GM12865 (cell line): ENCODE data around the gene MAPK1.

ENCODE experiments used
- DNase-seq: peaks from one replicate; pipeline ENCODE4 v3.0.0; 2010; ENCODE audit warnings: low read depth
- H3K4me3 ChIP-seq: 2 replicates; pipeline ENCODE4 v1.5.1; 2011; ENCODE audit warnings: mild to moderate bottlenecking, low read depth, low read length, control low read depth
- TF ChIP-seq, protein P1 (sequence below): IDR thresholded peaks from 2 replicates; pipeline ENCODE4 v1.5.1; 2011; ENCODE audit warnings: low read length, control low read depth, low read depth, inconsistent platforms; ENCODE audit not compliant: insufficient read depth; ENCODE audit errors: missing control alignments

MAPK1 gene

DNA sequence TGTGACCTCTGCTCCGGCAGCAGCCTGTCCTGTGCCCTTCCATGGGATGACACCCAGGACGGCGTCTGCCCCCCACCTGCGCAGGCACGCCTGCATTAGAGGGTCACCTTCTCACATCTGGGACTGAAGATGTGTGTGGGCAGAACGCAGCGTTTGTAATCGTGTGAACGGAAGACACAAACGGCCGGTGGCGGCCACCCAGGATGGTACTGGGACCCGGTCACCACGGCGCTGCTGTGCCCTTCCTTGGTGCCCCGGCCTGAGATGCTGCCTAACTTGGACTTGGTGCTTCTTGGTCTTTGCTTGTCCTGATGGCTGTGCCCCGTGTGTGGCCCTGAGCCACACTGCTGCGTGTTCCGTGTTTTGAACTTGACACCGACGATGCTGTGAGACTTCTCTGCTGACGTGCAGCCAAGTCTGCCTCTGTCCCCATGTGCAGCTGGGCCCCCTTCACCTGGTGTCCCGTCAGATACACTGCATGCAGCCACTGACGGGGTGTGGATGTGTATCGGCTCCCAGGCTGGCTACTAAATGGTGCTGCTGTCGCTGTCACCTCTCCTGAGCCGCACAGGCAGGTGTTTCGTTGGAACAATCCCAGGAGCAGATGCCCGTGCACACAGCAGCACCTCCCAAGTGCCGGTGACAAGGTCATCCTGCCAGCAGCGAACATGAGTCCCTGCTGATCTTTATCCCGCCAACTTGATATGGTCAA is 153.2 kb downstream of the MAPK1 start:
- TF ChIP-seq, protein P1, sequence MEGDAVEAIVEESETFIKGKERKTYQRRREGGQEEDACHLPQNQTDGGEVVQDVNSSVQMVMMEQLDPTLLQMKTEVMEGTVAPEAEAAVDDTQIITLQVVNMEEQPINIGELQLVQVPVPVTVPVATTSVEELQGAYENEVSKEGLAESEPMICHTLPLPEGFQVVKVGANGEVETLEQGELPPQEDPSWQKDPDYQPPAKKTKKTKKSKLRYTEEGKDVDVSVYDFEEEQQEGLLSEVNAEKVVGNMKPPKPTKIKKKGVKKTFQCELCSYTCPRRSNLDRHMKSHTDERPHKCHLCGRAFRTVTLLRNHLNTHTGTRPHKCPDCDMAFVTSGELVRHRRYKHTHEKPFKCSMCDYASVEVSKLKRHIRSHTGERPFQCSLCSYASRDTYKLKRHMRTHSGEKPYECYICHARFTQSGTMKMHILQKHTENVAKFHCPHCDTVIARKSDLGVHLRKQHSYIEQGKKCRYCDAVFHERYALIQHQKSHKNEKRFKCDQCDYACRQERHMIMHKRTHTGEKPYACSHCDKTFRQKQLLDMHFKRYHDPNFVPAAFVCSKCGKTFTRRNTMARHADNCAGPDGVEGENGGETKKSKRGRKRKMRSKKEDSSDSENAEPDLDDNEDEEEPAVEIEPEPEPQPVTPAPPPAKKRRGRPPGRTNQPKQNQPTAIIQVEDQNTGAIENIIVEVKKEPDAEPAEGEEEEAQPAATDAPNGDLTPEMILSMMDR = no peak
- DNase-seq = no peak
- no peak overlapping the region for H3K4me3 ChIP-seq

DNA sequence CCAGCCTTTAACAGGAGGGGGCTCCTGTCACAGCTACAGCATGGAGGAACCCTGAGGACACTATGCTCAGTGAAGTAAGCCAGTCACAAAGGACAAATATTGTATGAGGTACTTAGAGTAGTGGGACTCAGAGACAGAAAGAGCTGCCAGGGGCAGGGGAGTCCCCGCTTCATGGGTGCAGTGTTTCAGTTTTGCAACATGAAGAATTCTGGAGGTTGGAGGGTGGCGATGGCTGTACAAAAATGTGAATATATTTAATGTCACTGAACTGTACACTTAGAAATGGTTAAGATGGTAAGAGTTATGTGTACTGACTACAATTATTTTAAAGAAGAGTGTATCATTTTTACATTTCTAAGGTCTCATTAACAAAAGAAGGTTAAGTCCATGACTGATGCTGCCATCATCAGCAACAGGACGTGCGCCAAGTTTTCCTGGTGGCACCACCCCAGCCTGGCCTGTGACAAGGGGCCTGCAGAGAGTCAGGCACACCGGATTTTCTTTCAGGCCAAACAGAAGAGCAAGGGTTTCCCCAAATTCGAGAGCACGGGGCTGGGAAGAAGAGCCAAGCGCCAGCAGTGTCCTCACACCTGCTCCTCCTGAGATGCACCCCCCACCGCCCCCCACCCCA is 153.9 kb downstream of the MAPK1 start:
- TF ChIP-seq, protein P1 = no peak
- DNase-seq = no peak
- H3K4me3 ChIP-seq = no peak overlapping the region

DNA sequence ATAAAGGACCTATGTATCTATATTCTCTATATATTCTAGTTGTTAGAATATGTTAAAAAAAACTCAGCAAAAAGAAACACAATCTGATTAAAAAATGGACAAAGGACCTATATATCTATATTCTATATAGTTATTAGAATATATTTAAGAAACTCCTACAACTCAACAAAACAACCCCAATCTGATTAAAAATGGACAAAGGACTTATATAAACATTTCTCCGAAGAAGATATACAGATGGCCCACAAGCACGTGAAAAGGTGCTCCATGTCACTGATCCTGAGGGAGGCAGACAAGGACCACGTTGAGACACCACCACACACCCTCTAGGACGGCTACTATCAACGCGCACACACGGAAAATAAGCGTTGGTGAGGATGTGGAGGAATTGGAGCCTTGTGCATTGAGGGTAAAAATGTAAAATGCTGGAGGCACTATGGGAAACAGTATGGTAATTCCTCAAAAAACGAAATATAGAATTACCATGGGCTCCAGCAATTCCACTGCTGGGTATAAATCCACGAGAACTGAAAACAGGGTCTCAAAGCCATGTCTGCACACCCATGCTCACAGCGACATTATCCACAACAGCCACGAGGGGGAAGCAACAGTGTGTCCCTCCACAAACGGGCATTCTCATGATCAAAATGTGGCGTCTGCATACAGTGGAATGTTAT is 154.6 kb downstream of the MAPK1 start:
- peak; percentile 70 for DNase-seq
- TF ChIP-seq, protein P1 = peak; percentile 73
- no peak overlapping the region for H3K4me3 ChIP-seq

DNA sequence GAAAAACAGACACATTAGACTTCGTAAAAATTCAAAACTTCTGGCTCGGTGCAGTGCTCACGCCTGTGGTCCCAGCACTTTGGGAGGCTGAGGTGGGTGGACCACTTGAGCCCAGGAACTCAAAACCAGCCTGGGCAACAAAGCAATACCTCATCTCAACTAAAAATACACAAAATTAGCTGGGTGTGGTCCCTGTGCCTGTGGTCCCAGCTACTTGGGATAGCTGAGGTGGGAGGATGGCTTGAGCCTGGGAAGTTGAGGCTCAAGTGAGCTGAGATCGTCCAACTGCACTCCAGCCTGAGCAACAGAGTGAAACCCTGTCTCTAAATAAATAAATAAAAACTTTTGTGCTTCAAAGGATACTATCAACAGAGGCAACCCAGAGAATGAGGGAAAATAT is 155.6 kb downstream of the MAPK1 start:
- H3K4me3 ChIP-seq = no peak overlapping the region
- no peak for DNase-seq
- TF ChIP-seq, protein P1 = no peak

DNA sequence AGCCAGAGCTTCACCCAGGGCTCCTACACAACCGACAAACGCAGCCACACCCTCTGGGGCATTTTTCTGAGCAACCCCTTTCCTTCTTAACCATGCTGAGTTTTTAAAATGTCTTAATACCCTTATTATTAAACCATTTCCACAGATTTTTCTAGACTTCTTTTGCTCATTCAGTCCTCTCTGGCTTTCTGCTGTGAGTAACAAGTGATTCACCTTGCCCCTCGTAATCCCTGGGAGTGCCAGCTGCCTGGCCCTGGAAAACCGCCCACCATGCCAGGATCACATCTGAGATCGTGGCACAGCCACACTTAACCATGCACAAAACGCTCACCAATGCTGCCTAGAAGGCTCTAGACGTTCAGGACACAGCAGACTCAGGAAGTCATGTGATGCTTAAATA is 157.3 kb downstream of the MAPK1 start:
- TF ChIP-seq, protein P1 = no peak
- H3K4me3 ChIP-seq = no peak overlapping the region

DNA sequence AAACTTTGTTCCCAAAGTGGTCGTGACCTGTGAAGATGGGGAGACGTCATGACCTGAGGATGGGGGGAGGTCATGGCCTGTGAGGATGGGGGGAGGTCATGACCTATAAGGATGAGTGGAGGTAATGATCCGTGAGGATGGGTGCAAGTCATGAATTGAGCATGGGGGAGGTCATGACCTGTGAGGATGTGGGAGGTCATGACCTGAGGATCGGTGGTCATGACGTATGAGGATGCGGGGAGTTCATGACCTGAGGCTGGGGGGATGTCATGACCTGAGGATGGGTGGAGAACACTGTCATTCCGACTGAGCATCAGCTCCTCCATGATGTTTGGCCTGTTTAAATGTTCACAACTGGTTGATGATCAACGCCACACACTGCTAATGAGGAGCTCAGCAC is 157.8 kb downstream of the MAPK1 start:
- TF ChIP-seq, protein P1 = no peak
- no peak for DNase-seq
- no peak overlapping the region for H3K4me3 ChIP-seq

More for the DNA sequence above, 157.3 kb downstream of the MAPK1 start:
- no peak for DNase-seq
